Stomach smooth muscle (tissue), 2 donors: ENCODE measurements around the gene EEF1A1.
"Not testable (repeated sequence)": the region's sequence is repeated elsewhere in the genome, so short reads cannot be mapped to it uniquely, and the experiment has no call there.

Experiments
- H3K27ac ChIP-seq: one replicate; pipeline ENCODE4 v1.7.0; 2013; ENCODE audit warnings: mild to moderate bottlenecking, low read length, inconsistent platforms
- H3K27me3 ChIP-seq, 2 donors: one replicate each; pipeline ENCODE4 v1.7.0; 2013; ENCODE audit warnings: low read length in 2 of 2; ENCODE audit not compliant: insufficient read depth in 2 of 2, control insufficient read depth in 1 of 2
- H3K36me3 ChIP-seq, 2 donors: one replicate each; pipeline ENCODE4 v1.7.0; 2013; ENCODE audit warnings: low read length in 2 of 2; ENCODE audit not compliant: control insufficient read depth in 2 of 2, insufficient read depth in 2 of 2
- H3K4me1 ChIP-seq: one replicate; pipeline ENCODE4 v1.7.0; 2013; ENCODE audit warnings: low read length; ENCODE audit not compliant: control insufficient read depth, insufficient read depth
- H3K4me3 ChIP-seq, 2 donors: one replicate each; pipeline ENCODE4 v1.7.0; 2013; ENCODE audit warnings: low read length in 2 of 2
- H3K9ac ChIP-seq, 2 donors: one replicate each; pipeline ENCODE4 v1.7.0; 2013; ENCODE audit warnings: low read length in 2 of 2, mild to moderate bottlenecking in 1 of 2
- H3K9me3 ChIP-seq, 2 donors: one replicate each; pipeline ENCODE4 v1.7.0; 2013; ENCODE audit warnings: low read length in 2 of 2; ENCODE audit not compliant: control insufficient read depth in 2 of 2
- donor health status: healthy.
- donor health status: Pancreatic carcinoma.

The EEF1A1 gene

DNA sequence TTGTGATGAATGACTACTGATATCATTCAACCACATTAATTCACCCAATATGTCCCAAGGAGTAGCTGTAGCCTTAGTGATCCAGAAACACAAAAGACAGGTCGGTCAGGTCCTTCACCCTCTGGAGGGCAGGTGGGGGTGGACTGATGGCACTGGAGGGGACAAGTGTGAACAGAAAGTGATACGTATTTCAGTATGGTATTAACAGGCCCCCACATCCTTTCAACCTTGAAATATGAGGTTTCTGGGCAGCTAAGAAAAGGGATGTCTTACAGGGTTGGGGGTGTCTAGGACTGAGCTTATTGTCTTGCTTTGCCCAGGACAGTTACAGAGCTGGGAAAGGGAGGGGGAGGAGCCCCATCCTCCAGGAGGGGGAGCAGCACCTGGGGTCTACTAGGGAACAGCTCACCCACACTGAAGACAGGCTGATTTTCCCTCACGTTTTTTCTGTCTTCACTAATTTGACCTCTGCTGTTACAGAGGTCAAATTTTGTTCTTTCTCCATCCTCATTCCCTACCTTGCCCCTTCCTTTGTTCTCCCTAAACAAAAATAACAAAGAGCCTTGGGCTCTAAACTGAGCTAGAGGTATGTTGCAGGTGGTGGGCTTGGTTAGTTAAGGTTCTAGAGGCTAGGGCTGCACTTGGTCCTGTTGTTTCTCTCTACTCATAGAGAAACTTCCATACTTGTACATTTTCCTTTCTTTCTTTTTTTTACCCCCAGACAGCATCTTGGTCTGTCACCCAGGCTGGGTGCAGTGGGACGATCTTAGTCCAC is 38.0 kb upstream of the EEF1A1 start:
- Histone ChIP-seq H3K4me3 (no peak overlapping the region), H3K9me3 (no peaks in the 10 kb centered on the region), H3K9ac (no peak overlapping the region), H3K36me3 (no peaks in the 10 kb centered on the region), H3K4me1 (no peaks in the 10 kb centered on the region), H3K27me3 (no peaks in the 10 kb centered on the region), H3K27ac (no peak overlapping the region)

DNA sequence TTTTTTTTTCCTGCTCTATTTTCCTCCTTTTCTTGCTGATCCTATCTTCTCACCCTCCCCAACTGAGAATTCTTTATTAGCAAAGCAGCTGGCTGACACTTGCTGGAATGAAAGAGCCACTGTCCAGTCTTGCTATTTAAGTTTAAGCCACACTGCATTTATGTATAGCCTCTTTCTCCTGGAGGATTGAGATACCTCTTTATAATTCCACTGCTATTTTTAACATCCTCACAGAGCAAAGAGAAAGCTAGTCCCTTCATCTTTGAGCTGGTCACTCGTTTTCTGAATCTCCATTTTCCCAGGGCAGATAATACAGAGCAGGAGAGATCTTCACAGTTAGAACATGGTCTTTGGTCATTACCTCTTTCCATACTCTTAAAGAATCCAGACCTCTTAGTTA is 36.0 kb upstream of the EEF1A1 start:
- H3K36me3 ChIP-seq: no peaks in the 10 kb centered on the region
- H3K9me3 ChIP-seq: no peaks in the 10 kb centered on the region
- no peak overlapping the region for H3K9ac ChIP-seq
- no peak overlapping the region for H3K27ac ChIP-seq
- no peak overlapping the region for H3K4me3 ChIP-seq
- no peaks in the 10 kb centered on the region for H3K27me3 ChIP-seq
- H3K4me1 ChIP-seq: no peaks in the 10 kb centered on the region

DNA sequence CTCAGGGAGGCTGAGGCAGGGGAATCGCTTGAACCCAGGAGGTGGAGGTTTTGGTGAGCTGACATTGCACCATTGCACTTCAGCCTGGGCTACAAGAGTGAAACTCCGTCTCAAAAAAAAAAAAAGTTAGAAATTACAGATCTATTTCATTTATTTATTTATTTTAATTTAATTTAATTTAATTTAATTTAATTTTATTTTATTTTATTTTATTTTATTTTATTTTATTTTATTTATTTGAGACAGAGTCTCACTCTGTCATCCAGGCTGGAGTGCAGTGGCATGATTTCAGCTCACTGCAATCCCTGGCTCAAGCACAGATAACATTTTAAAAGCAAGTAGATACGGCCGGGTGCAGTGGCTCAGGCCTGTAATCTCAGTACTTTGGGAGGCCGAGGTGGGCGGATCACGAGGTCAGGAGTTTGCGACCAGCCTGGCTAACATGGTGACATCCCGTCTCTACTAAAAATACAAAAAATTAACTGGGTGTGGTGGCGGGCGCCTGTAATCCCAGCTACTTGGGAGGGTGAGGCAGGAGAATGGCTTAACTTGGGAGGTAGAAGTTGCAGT is 34.6 kb upstream of the EEF1A1 start:
- not testable (repeated sequence) for H3K4me3 ChIP-seq, H3K4me1 ChIP-seq, H3K36me3 ChIP-seq, H3K27ac ChIP-seq, H3K9me3 ChIP-seq, H3K9ac ChIP-seq, H3K27me3 ChIP-seq

DNA sequence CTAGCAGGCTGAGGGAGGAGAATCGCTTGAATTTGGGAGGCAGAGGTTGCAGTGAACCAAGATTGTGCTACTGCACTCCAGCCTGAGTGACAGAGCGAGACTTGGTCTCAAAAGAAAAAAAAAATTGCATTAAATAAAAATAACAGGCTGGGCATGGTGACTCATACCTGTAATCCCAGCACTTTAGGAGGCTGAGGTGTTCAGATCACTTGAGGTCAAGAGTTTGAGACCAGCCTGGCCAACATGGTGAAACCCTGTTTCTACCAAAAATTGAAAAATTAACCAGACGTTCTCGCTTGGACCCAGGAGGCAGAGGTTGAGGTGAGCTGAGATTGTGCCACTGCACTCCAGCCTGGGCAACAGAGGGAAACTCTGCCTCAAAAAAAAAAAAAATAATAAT is 30.3 kb upstream of the EEF1A1 start:
- H3K27ac ChIP-seq, H3K4me3 ChIP-seq, H3K9me3 ChIP-seq: not testable (repeated sequence)

DNA sequence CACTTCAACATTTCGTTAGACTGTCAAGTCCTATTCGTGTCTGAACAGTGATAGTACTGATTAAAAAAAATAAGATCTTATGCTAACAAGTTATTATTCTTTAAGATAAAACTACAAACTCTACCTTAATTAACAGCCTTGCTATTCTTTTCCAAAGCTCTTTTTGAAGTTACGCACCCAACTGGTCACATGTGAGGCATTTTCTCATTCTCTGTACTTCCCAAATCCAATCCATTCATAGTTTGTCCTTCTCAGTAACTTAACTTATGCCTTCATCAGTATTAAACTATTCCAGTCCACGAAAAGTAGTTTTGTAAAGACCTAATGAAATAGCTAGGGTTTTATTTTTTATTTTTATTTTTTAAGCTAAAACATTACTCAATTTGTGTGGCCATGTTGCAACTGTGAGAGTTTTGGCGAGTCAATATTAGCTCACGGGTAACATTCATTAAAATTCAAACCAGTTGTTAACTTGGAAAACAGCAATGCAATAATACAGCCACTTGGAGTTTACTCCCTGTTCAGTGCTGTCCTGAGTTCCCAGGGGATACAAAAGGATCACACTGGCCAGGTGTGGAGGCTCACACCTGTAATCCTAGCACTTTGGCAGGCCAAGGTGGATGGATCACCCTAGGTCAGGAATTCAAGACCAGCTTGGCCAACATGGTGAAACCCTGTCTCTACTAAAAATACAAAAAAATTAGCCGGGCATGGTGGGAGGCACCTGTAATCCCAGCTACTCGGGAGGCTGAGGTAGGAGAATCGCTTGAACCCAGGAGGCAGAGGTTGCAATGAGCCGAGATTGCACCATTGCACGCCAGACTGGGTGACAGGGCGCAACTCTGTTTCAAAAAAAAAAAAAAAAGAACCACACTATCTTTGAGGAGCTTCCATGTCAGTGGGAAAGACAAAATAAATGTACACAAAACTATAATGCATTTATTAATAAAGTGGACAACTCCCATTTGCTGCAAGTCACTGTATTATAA is 27.9 kb upstream of the EEF1A1 start:
- Histone ChIP-seq H3K4me1 (no peaks in the 10 kb centered on the region), H3K27me3 (no peaks in the 10 kb centered on the region), H3K27ac (no peak overlapping the region), H3K4me3 (no peak overlapping the region), H3K9ac (no peak overlapping the region), H3K9me3 (no peaks in the 10 kb centered on the region), H3K36me3 (no peaks in the 10 kb centered on the region)

More for the DNA sequence above, 30.3 kb upstream of the EEF1A1 start:
- not testable (repeated sequence) for H3K9ac ChIP-seq, H3K36me3 ChIP-seq, H3K4me1 ChIP-seq, H3K27me3 ChIP-seq

DNA sequence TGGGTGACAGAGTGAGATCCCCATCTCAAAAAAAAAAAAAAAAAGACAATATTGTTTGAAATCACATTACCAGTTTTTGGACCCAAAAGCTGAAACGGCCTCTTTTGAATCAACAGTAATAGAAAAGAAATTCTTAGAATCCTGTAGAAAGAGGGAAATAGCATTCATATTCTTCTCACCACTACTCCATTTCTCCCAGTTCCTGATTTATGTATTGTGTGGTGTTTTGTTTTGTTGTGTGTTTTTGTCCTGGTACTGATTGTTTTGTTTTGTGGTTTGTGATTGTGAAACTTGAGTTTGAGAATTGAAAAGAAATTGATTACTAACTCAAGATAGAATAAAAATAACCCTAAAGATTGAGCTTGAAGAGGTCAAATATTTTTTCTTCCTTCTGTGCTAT is 26.2 kb upstream of the EEF1A1 start:
- no peaks in the 10 kb centered on the region for H3K36me3 ChIP-seq
- H3K4me3 ChIP-seq: no peak overlapping the region
- H3K9ac ChIP-seq: no peak overlapping the region
- no peak overlapping the region for H3K27ac ChIP-seq
- no peaks in the 10 kb centered on the region for H3K9me3 ChIP-seq
- no peaks in the 10 kb centered on the region for H3K4me1 ChIP-seq
- H3K27me3 ChIP-seq: no peaks in the 10 kb centered on the region

DNA sequence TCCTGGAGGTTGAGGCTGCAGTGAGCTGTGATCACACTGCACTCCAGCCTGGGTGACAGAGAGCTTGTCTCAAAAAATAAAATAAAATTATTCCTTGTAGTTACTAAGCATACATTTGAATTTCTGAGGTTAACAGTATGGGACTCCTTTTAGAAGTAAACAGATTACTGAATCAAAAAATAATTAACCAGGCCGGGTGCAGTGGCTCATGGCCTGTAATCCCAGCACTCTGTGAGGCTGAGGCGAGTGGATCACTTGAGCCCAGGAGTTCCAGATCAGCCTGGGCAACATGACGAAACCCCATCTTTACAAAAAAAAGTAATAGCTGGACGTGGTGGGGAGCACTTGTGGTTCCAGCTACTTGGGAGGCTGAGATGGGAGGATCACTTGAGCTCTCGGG is 22.1 kb upstream of the EEF1A1 start:
- H3K27ac ChIP-seq: no peak overlapping the region
- H3K4me1 ChIP-seq: no peaks in the 10 kb centered on the region
- H3K9me3 ChIP-seq: no peaks in the 10 kb centered on the region
- no peaks in the 10 kb centered on the region for H3K36me3 ChIP-seq
- no peaks in the 10 kb centered on the region for H3K27me3 ChIP-seq
- no peak overlapping the region for H3K4me3 ChIP-seq
- H3K9ac ChIP-seq: no peak overlapping the region

DNA sequence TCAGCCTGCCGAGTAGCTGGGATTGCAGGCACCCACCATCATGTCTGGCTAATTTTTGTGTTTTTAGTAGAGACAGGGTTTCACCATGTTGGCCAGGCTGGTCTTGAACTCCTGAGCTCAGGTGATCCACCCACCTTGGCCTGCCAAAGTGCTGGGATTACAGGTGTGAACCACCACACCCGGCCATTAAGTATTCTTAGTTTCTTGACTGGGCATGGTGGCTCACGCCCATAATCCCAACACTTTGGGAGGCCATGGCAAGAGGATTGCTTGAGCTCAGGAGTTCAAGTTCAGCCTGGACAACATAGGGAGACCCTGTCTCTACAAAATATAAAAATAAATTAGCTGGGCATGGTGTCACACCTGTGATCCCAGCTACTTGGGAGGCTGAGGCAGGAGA is 21.6 kb upstream of the EEF1A1 start:
- H3K4me3 ChIP-seq, H3K27ac ChIP-seq: not testable (repeated sequence)

DNA sequence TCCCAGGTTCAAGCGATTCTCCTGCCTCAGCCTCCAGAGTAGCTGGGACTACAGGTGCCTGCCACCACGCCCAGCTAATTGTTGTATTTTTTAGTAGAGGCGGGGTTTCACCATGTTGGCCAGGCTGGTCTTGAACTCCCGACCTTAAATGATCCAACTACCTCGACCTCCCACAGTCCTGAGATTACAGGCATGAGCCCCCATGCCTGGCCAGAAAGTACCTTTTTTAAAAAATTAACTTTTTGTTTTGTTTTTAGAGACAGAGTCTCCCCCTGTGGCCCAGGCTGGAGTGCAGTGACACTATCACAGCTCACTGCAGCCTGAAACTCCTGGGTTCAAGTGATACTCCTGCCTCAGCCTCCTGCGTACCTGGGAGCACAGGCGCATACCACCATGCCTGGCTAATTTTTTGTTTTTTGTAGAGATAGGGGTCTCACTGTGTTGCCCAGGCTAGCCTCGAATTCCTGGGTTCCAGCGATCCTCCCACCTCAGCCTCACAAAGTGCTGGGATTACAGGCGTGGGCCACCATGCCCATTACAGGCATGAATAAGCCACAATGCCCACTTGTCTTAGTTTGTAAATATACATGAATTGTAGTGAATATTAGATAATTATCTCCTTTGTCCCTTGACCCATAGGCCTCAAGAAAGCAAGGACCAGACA is 17.4 kb upstream of the EEF1A1 start:
- H3K9ac ChIP-seq: no peak overlapping the region
- no peaks in the 10 kb centered on the region for H3K27me3 ChIP-seq
- H3K27ac ChIP-seq: no peak overlapping the region
- no peak overlapping the region for H3K4me3 ChIP-seq
- H3K4me1 ChIP-seq: no peaks in the 10 kb centered on the region
- H3K9me3 ChIP-seq: no peaks in the 10 kb centered on the region
- no peaks in the 10 kb centered on the region for H3K36me3 ChIP-seq

More for the DNA sequence above, 21.6 kb upstream of the EEF1A1 start:
- H3K4me1 ChIP-seq, H3K9ac ChIP-seq, H3K36me3 ChIP-seq, H3K9me3 ChIP-seq, H3K27me3 ChIP-seq: not testable (repeated sequence)

DNA sequence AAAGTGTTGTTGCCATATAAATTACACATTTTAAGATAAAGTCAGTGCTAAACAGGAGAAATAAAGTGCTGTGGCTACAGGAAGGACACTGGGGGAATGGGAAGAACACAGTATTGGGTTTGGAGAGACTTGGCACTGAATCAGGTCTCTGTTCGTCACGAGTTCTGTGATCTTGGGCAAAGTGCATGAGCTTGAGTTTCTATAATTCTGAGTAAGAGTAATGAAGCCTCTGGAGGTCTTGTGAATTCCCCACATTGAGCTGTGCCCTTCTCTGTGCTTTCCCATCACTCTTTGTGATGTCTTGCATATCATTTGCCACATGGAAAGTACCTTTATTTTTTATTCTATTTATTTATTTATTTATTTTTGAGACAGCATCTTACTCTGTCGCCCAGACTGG is 16.8 kb upstream of the EEF1A1 start:
- Histone ChIP-seq H3K36me3 (no peaks in the 10 kb centered on the region), H3K27ac (no peak overlapping the region), H3K4me1 (no peaks in the 10 kb centered on the region), H3K9me3 (no peaks in the 10 kb centered on the region), H3K4me3 (no peak overlapping the region), H3K9ac (no peak overlapping the region), H3K27me3 (no peaks in the 10 kb centered on the region)
